ENCODE data around the gene RC3H1. TPM values are rescaled to one million over a fixed set of nuclear protein-coding genes. Genes with fewer than 3 reads are reported as not detected.

Gene RC3H1
- total and polyA plus RNA-seq, 2 experiments from 2014 or later, result 6.8 to 24.5 TPM

- TF ChIP-seq CTCF (conservative IDR thresholded peaks at IDR 0.05; ENCODE audit: low read depth in 2 of 2), result no peak
- TF ChIP-seq ZNF331 (CRISPR knock-in tag; IDR thresholded peaks at IDR 0.05; ENCODE audit: low read depth), result no peak
- no peak for TF ChIP-seq ZNF114 (CRISPR knock-in tag; IDR thresholded peaks at IDR 0.05)
- TF ChIP-seq EZH2phosphoT487 (IDR thresholded peaks at IDR 0.05; ENCODE audit: unreplicated experiment), result no peak
- TF ChIP-seq NANOG (IDR thresholded peaks at IDR 0.05; ENCODE audit: borderline replicate concordance), result no peak
- TF ChIP-seq POLR2AphosphoS5 (IDR thresholded peaks at IDR 0.05; ENCODE audit: low read depth), result no peak
- no peak for TF ChIP-seq STAT1 (IDR thresholded peaks at IDR 0.05; ENCODE audit: unreplicated experiment)
- TF ChIP-seq JUNB (IDR thresholded peaks at IDR 0.05; ENCODE audit: unreplicated experiment), result no peak
- TF ChIP-seq CREB1 (CRISPR knock-in tag; IDR thresholded peaks at IDR 0.05; ENCODE audit: low read depth), result no peak
- TF ChIP-seq ZNF462 (CRISPR knock-in tag; IDR thresholded peaks at IDR 0.05), result no peak
Measured at GRCh38 chr1:174022976-174023277, 770 bp upstream of the RC3H1 start (continued).

Data from GM23338 (cell line).